ENCODE measurements around the gene OSBPL6.

DNA sequence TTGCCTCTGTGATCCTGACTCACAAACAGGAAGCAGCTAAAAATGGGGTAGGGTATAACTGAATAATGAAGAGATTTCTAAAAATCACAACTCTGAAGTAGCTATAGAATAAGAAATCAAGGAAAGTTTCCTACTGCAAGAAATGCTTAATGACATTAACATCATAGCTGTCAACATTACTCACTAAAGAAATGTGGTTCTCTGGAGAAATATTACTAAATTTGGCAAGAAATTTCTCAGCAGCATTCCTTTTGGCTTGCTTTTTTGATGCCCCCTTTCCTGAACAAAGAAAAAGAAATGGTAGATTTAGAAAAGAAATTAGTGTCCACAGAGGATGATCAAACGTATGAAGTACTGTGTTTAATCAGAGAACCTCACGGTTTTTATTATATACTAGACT, 247.1 kb downstream of the OSBPL6 start:
- TF ChIP-seq MXI1 (conservative IDR thresholded peaks at IDR 0.05; ENCODE audit: poor library complexity, severe bottlenecking) (no peak), POLR2AphosphoS5 (IDR thresholded peaks at IDR 0.05) (no peak), EP300 (conservative IDR thresholded peaks at IDR 0.05; ENCODE audit: poor library complexity, severe bottlenecking) (no peak), EZH2 (IDR thresholded peaks at IDR 0.05; ENCODE audit: borderline replicate concordance, insufficient read depth, low read length, poor library complexity, severe bottlenecking) (no peak), RAD21 (conservative IDR thresholded peaks at IDR 0.05) (no peak)
- TF ChIP-seq, protein P1, sequence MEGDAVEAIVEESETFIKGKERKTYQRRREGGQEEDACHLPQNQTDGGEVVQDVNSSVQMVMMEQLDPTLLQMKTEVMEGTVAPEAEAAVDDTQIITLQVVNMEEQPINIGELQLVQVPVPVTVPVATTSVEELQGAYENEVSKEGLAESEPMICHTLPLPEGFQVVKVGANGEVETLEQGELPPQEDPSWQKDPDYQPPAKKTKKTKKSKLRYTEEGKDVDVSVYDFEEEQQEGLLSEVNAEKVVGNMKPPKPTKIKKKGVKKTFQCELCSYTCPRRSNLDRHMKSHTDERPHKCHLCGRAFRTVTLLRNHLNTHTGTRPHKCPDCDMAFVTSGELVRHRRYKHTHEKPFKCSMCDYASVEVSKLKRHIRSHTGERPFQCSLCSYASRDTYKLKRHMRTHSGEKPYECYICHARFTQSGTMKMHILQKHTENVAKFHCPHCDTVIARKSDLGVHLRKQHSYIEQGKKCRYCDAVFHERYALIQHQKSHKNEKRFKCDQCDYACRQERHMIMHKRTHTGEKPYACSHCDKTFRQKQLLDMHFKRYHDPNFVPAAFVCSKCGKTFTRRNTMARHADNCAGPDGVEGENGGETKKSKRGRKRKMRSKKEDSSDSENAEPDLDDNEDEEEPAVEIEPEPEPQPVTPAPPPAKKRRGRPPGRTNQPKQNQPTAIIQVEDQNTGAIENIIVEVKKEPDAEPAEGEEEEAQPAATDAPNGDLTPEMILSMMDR (IDR thresholded peaks at IDR 0.05; ENCODE audit: poor library complexity, severe bottlenecking) = no peak
- TF ChIP-seq, protein P2, sequence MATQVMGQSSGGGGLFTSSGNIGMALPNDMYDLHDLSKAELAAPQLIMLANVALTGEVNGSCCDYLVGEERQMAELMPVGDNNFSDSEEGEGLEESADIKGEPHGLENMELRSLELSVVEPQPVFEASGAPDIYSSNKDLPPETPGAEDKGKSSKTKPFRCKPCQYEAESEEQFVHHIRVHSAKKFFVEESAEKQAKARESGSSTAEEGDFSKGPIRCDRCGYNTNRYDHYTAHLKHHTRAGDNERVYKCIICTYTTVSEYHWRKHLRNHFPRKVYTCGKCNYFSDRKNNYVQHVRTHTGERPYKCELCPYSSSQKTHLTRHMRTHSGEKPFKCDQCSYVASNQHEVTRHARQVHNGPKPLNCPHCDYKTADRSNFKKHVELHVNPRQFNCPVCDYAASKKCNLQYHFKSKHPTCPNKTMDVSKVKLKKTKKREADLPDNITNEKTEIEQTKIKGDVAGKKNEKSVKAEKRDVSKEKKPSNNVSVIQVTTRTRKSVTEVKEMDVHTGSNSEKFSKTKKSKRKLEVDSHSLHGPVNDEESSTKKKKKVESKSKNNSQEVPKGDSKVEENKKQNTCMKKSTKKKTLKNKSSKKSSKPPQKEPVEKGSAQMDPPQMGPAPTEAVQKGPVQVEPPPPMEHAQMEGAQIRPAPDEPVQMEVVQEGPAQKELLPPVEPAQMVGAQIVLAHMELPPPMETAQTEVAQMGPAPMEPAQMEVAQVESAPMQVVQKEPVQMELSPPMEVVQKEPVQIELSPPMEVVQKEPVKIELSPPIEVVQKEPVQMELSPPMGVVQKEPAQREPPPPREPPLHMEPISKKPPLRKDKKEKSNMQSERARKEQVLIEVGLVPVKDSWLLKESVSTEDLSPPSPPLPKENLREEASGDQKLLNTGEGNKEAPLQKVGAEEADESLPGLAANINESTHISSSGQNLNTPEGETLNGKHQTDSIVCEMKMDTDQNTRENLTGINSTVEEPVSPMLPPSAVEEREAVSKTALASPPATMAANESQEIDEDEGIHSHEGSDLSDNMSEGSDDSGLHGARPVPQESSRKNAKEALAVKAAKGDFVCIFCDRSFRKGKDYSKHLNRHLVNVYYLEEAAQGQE (IDR thresholded peaks at IDR 0.05; ENCODE audit: borderline replicate concordance) = no peak
